Measurements from ENCODE around the gene ZMYND8.

The ZMYND8 gene

GRCh38 chr20:47213966-47214365 lies 142.5 kb downstream of the ZMYND8 start:
- no peak for DNase-seq (ENCODE audit: low spot score)
- no peaks in the 10 kb centered on the region for H3K9me3 ChIP-seq (ENCODE audit: severe bottlenecking)
- no peaks in the 10 kb centered on the region for H3K4me1 ChIP-seq (ENCODE audit: insufficient read depth, poor library complexity, severe bottlenecking)
- H3K36me3 ChIP-seq (ENCODE audit: low read depth) = peaks cover 96% of the 10 kb centered on the region
- no peak for ATAC-seq (ENCODE audit: low read depth)
- H3K27ac ChIP-seq (ENCODE audit: poor library complexity, severe bottlenecking) = no peak overlapping the region
- TF ChIP-seq CTCF (IDR thresholded peaks at IDR 0.05; ENCODE audit: poor library complexity, severe bottlenecking) = no peak
- no peaks in the 10 kb centered on the region for H3K27me3 ChIP-seq (ENCODE audit: insufficient read depth, poor library complexity, severe bottlenecking)
- no peak overlapping the region for H3K4me3 ChIP-seq (ENCODE audit: severe bottlenecking)

- Histone ChIP-seq H3K4me1 (ENCODE audit: insufficient read depth, poor library complexity, severe bottlenecking) (no peaks in the 10 kb centered on the region), H3K9me3 (ENCODE audit: severe bottlenecking) (no peaks in the 10 kb centered on the region), H3K27me3 (ENCODE audit: insufficient read depth, poor library complexity, severe bottlenecking) (no peaks in the 10 kb centered on the region), H3K36me3 (ENCODE audit: low read depth) (peaks cover 89% of the 10 kb centered on the region), H3K4me3 (ENCODE audit: severe bottlenecking) (no peak overlapping the region), H3K27ac (ENCODE audit: poor library complexity, severe bottlenecking) (no peak overlapping the region)
- TF ChIP-seq CTCF (IDR thresholded peaks at IDR 0.05; ENCODE audit: poor library complexity, severe bottlenecking) = no peak
- DNase-seq (ENCODE audit: low spot score) (no peak), ATAC-seq (ENCODE audit: low read depth) (no peak)
Observed at GRCh38 chr20:47212606-47213207, 143.8 kb downstream of the ZMYND8 start.

GRCh38 chr20:47211036-47211435 lies 145.5 kb downstream of the ZMYND8 start:
- peaks cover 75% of the 10 kb centered on the region for H3K36me3 ChIP-seq (ENCODE audit: low read depth)
- no peaks in the 10 kb centered on the region for H3K27me3 ChIP-seq (ENCODE audit: insufficient read depth, poor library complexity, severe bottlenecking)
- ATAC-seq (ENCODE audit: low read depth) (no peak), DNase-seq (ENCODE audit: low spot score) (no peak)
- H3K4me3 ChIP-seq (ENCODE audit: severe bottlenecking) = no peak overlapping the region
- H3K9me3 ChIP-seq (ENCODE audit: severe bottlenecking) = no peaks in the 10 kb centered on the region
- no peak overlapping the region for H3K27ac ChIP-seq (ENCODE audit: poor library complexity, severe bottlenecking)
- no peak for TF ChIP-seq CTCF (IDR thresholded peaks at IDR 0.05; ENCODE audit: poor library complexity, severe bottlenecking)
- H3K4me1 ChIP-seq (ENCODE audit: insufficient read depth, poor library complexity, severe bottlenecking) = no peaks in the 10 kb centered on the region

GRCh38 chr20:47210470-47210869 lies 146.0 kb downstream of the ZMYND8 start:
- H3K27me3 ChIP-seq (ENCODE audit: insufficient read depth, poor library complexity, severe bottlenecking) = no peaks in the 10 kb centered on the region
- H3K4me1 ChIP-seq (ENCODE audit: insufficient read depth, poor library complexity, severe bottlenecking) = no peaks in the 10 kb centered on the region
- peaks cover 69% of the 10 kb centered on the region for H3K36me3 ChIP-seq (ENCODE audit: low read depth)
- ATAC-seq (ENCODE audit: low read depth) (no peak), DNase-seq (ENCODE audit: low spot score) (no peak)
- TF ChIP-seq CTCF (IDR thresholded peaks at IDR 0.05; ENCODE audit: poor library complexity, severe bottlenecking) = no peak
- H3K4me3 ChIP-seq (ENCODE audit: severe bottlenecking) = no peak overlapping the region
- no peak overlapping the region for H3K27ac ChIP-seq (ENCODE audit: poor library complexity, severe bottlenecking)
- no peaks in the 10 kb centered on the region for H3K9me3 ChIP-seq (ENCODE audit: severe bottlenecking)

GRCh38 chr20:47209982-47210381 lies 146.5 kb downstream of the ZMYND8 start:
- Histone ChIP-seq H3K4me3 (ENCODE audit: severe bottlenecking) (no peak overlapping the region), H3K27me3 (ENCODE audit: insufficient read depth, poor library complexity, severe bottlenecking) (no peaks in the 10 kb centered on the region), H3K4me1 (ENCODE audit: insufficient read depth, poor library complexity, severe bottlenecking) (no peaks in the 10 kb centered on the region), H3K27ac (ENCODE audit: poor library complexity, severe bottlenecking) (no peak overlapping the region), H3K9me3 (ENCODE audit: severe bottlenecking) (no peaks in the 10 kb centered on the region), H3K36me3 (ENCODE audit: low read depth) (peaks cover 64% of the 10 kb centered on the region)
- DNase-seq (ENCODE audit: low spot score) (no peak), ATAC-seq (ENCODE audit: low read depth) (no peak)
- no peak for TF ChIP-seq CTCF (IDR thresholded peaks at IDR 0.05; ENCODE audit: poor library complexity, severe bottlenecking)

All from RWPE2 (cell line).